Thyroid gland (tissue), 4 donors: ENCODE results near the gene CDK11A. TPM values are rescaled to one million over a fixed set of nuclear protein-coding genes. Genes with fewer than 3 reads are reported as not detected.
"Not testable (repeated sequence)": the region's sequence is repeated elsewhere in the genome, so short reads cannot be mapped to it uniquely, and the experiment has no call there.

Experiments
- DNase-seq, 2 donors: peaks; one replicate each; pipeline ENCODE4 v3.0.0-alpha.2; 2019
- H3K27ac ChIP-seq, 3 donors: fragments of 200-600 bp; sonication (generic); 1 replicate in 2 of 3; 2 replicates in 1 of 3; pipeline ENCODE4 v1.5.1; 2016 to 2019; ENCODE audit warnings: mild to moderate bottlenecking in 1 of 3, moderate library complexity in 1 of 3
- H3K27me3 ChIP-seq: fragments of 200-600 bp; sonication (generic); one replicate; pipeline ENCODE4 v1.5.1; 2019
- H3K36me3 ChIP-seq, 2 donors: fragments of 200-600 bp; sonication (generic); one replicate each; pipeline ENCODE4 v1.5.1; 2016 to 2019
- H3K4me1 ChIP-seq, 2 donors: fragments of 200-600 bp; sonication (generic); one replicate each; pipeline ENCODE4 v1.5.1; 2017 to 2019
- H3K4me3 ChIP-seq, 3 donors: fragments of 200-600 bp; sonication (generic); replicated peaks in 1 of 3; 1 replicate in 2 of 3; 2 replicates in 1 of 3; pipeline ENCODE4 v1.5.1; 2016; ENCODE audit warnings: mild to moderate bottlenecking in 1 of 3
- H3K9me3 ChIP-seq: fragments of 200-600 bp; sonication (generic); one replicate; pipeline ENCODE4 v1.5.1; 2017
- CTCF ChIP-seq, 6 experiments: fragments of 200-600 bp in 3 of 6; fragments of 450-650 bp in 3 of 6; sonication (generic) in 3 of 6; IDR thresholded peaks; one replicate each; pipeline ENCODE4 v1.5.1; 2016 to 2019; ENCODE audit warnings: antibody characterized with exemption in 6 of 6, mild to moderate bottlenecking in 2 of 6, inconsistent platforms in 1 of 6, moderate library complexity in 1 of 6
- POLR2A ChIP-seq, 2 donors: fragments of 450-650 bp; IDR thresholded peaks; one replicate each; pipeline ENCODE4 v1.6.1; 2017; ENCODE audit warnings: antibody characterized with exemption in 2 of 2, mild to moderate bottlenecking in 2 of 2, moderate library complexity in 1 of 2
- WGBS, 2 donors: methylation state at CpG; one replicate each; pipeline ENCODE4 v1.1.5; 2017; 5-methylcytosine and 5-hydroxymethylcytosine counted together
- intact Hi-C: fragments of 100-400 bp; cut with DNase I; formaldehyde crosslinking; loops from one replicate; pipeline ENCODE4 v1.15.1; 2023
- total RNA-seq, 4 donors: library from RNA; depleted of rRNA; stranded (reverse); fragments of >200 nt; gene quantifications; one replicate each; pipeline ENCODE4 v1.2.3, GENCODE V29; 2016

The CDK11A gene
- total RNA-seq = 10 to 100 TPM; 14.7 to 36.1 (median 29.5) TPM

DNA sequence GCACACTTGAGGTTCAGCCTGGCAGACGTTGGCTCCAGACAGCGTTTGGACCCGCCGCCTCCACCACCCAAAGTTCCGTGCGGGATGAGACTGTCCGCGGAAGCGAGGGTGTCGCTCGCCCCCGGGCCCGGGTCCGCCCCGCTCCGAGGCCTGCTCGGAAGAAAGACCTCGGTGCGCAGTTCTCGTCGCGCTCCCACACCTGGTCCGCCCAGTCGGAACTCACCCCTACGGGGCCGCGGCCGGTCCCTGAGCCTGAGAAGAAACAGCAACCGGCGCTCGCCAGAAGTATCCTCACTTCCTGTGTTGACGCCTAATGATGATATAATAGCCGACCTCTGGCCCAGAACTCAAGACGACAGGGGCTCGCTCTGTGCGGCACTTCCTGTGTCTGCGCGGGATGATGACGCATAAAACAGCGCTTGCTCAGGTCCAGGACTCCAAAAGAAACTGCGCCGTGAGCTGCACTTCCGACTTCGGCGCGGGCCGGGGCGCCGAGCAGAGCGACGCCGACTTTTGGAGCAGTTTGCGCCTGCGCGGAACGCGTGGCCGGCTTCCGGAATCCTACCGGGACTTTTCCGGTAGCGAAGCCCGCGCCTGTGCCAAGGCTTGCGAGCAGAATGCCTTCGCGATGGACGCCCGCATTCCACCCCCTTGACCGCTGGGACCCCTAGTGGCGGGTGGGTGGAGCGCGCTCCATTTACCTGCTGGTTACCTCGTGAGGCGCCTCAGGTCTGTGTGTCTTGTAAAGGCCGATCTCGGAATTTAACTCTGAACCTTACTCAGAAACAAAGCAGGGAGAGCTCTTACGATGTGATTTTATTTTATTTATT, at the start of gene CDK11A:
Gene CDK11A, minus strand, starts transcription at position 323 of the 830 bp plus-strand sequence. CDS start 1,539 bp downstream, outside the sequence.
- Histone ChIP-seq H3K27ac (peak within 1 kb of the TSS; percentile 29 to 74 (median 73)), H3K4me3 (peak within 1 kb of the TSS; percentile 1 to 59 (median 33))
- H3K4me1 ChIP-seq, H3K9me3 ChIP-seq, H3K27me3 ChIP-seq, H3K36me3 ChIP-seq, intact Hi-C loops: not testable (repeated sequence)
- TF ChIP-seq CTCF (IDR thresholded peaks at IDR 0.05) (peak in 4 of 6 experiments; percentile 20 to 55 (median 30)), POLR2A (IDR thresholded peaks at IDR 0.05) (peak in 1 of 2 donors; percentile 74)
- DNase-seq = peak; percentile 98 to 99
- 0% methylated on average over 6 to 24 of the region's 78 CpGs for WGBS, 2 donors

DNA sequence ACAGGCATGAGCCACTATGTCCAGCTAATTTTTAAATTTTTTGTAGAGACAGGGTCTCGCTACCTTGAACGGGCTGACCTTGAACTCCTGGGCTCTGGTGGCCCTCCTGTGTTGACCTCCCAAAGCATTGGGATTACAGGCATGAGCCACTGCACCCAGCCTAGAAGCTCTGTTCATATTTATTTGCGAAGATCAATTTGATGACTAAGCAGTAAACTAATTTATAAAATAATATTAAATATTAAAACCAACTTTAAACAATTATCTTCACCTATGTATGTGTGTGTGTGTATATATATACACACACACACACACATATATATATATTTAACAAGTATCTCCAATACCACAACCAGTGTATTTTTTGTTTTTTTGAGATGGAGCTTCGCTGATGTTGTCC, 49.7 kb upstream of the CDK11A start:
- Histone ChIP-seq H3K9me3 (no peaks in the 10 kb centered on the region), H3K4me3 (no peak overlapping the region), H3K36me3 (peaks cover 5 to 8% of the 10 kb centered on the region in 2 donors), H3K27me3 (no peaks in the 10 kb centered on the region), H3K27ac (no peak overlapping the region), H3K4me1 (peaks cover 27 to 37% of the 10 kb centered on the region in 2 donors)
- WGBS, 2 donors = 97 to 99% methylated on average over 4 of the region's 4 CpGs
- DNase-seq = no peak
- intact Hi-C loops = no loop called here
- TF ChIP-seq POLR2A (IDR thresholded peaks at IDR 0.05) (no peak), CTCF (IDR thresholded peaks at IDR 0.05) (no peak)

- TF ChIP-seq CTCF (IDR thresholded peaks at IDR 0.05) = no peak
- no peak for TF ChIP-seq POLR2A (IDR thresholded peaks at IDR 0.05)
- peaks cover 5 to 8% of the 10 kb centered on the region in 2 donors for H3K36me3 ChIP-seq
Observed at GRCh38 chr1:1771096-1771495, 46.9 kb upstream of the CDK11A start.

DNA sequence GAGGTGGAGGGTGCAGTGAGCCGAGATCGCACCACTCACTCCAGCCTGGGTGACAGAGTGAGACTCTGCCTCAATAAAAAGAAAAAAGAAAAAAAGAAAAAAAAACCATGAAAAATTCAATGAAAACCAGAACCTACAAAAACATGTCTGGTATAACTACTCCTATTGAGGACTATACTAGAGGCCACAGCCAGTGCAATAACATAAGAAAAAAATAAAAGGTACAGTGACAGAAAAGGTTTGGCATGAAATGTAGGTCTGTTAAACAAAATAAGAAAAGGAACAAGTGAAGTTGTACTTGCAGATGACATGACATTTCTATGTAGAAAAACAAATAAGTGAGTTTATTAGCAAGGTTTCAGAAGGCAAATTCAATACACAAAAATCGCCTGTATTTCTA, 45.9 kb upstream of the CDK11A start:
- peaks cover 5 to 8% of the 10 kb centered on the region in 2 donors for H3K36me3 ChIP-seq
- DNase-seq = no peak
- peaks cover under 1 to 13% of the 10 kb centered on the region in 2 donors for H3K4me1 ChIP-seq
- WGBS, 2 donors = 94 to 97% methylated on average over 3 of the region's 3 CpGs
- intact Hi-C loops = no loop called here
- H3K9me3 ChIP-seq = no peaks in the 10 kb centered on the region
- no peak overlapping the region for H3K4me3 ChIP-seq
- H3K27me3 ChIP-seq = no peaks in the 10 kb centered on the region
- no peak for TF ChIP-seq CTCF (IDR thresholded peaks at IDR 0.05)
- TF ChIP-seq POLR2A (IDR thresholded peaks at IDR 0.05) = no peak
- no peak overlapping the region for H3K27ac ChIP-seq

More at GRCh38 chr1:1771096-1771495, 46.9 kb upstream of the CDK11A start:
- intact Hi-C loops = no loop called here
- DNase-seq = no peak
- Histone ChIP-seq H3K4me1 (peaks cover 10 to 23% of the 10 kb centered on the region in 2 donors), H3K27ac (no peak overlapping the region), H3K4me3 (no peak overlapping the region), H3K27me3 (no peaks in the 10 kb centered on the region), H3K9me3 (no peaks in the 10 kb centered on the region)
- WGBS, 2 donors = 97 to 98% methylated on average over 3 of the region's 3 CpGs
